ENCODE results near the gene IPPK.

IPPK gene

GRCh38 chr9:92617951-92618510 is 51.9 kb downstream of the IPPK start:
- Histone ChIP-seq H3K27ac (ENCODE audit: low read length) (no peak overlapping the region), H3K4me1 (ENCODE audit: insufficient read depth, low read length) (no peaks in the 10 kb centered on the region), H2AFZ (ENCODE audit: low read depth, low read length) (no peak overlapping the region), H4K20me1 (ENCODE audit: insufficient read depth, low read length) (no peaks in the 10 kb centered on the region), H3K9ac (ENCODE audit: low read depth, low read length) (no peak overlapping the region), H3K4me3 (ENCODE audit: low read depth in 1 of 2, low read length in 2 of 2) (no peak overlapping the region), H3K4me2 (ENCODE audit: insufficient read depth, low read length) (no peak overlapping the region), H3K9me3 (ENCODE audit: insufficient read depth, low read length, severe bottlenecking) (no peaks in the 10 kb centered on the region), H3K79me2 (ENCODE audit: insufficient read depth, low read length) (no peaks in the 10 kb centered on the region), H3K27me3 (ENCODE audit: insufficient read depth, low read length, poor library complexity) (no peaks in the 10 kb centered on the region), H3K36me3 (ENCODE audit: insufficient read depth, low read length) (peaks cover 78% of the 10 kb centered on the region)
- DNase-seq, result no peak
- TF ChIP-seq EZH2 (IDR thresholded peaks at IDR 0.05; ENCODE audit: borderline replicate concordance, low read depth, low read length, severe bottlenecking) (no peak), CTCF (IDR thresholded peaks at IDR 0.05; ENCODE audit: borderline replicate concordance, extremely low read depth, low read length, poor library complexity, severe bottlenecking) (no peak)
- ATAC-seq (ENCODE audit: insufficient read depth, low read depth), result no peak

GRCh38 chr9:92617195-92617813 is 52.6 kb downstream of the IPPK start:
- no peak overlapping the region for H3K27ac ChIP-seq (ENCODE audit: low read length)
- H3K79me2 ChIP-seq (ENCODE audit: insufficient read depth, low read length), result no peaks in the 10 kb centered on the region
- H2AFZ ChIP-seq (ENCODE audit: low read depth, low read length), result no peak overlapping the region
- no peaks in the 10 kb centered on the region for H3K27me3 ChIP-seq (ENCODE audit: insufficient read depth, low read length, poor library complexity)
- H3K9me3 ChIP-seq (ENCODE audit: insufficient read depth, low read length, severe bottlenecking), result no peaks in the 10 kb centered on the region
- no peaks in the 10 kb centered on the region for H4K20me1 ChIP-seq (ENCODE audit: insufficient read depth, low read length)
- DNase-seq (no peak), ATAC-seq (ENCODE audit: insufficient read depth, low read depth) (no peak)
- TF ChIP-seq CTCF (IDR thresholded peaks at IDR 0.05; ENCODE audit: borderline replicate concordance, extremely low read depth, low read length, poor library complexity, severe bottlenecking), result no peak
- no peak for TF ChIP-seq EZH2 (IDR thresholded peaks at IDR 0.05; ENCODE audit: borderline replicate concordance, low read depth, low read length, severe bottlenecking)
- no peaks in the 10 kb centered on the region for H3K4me1 ChIP-seq (ENCODE audit: insufficient read depth, low read length)
- no peak overlapping the region for H3K4me3 ChIP-seq (ENCODE audit: low read depth in 1 of 2, low read length in 2 of 2)
- no peak overlapping the region for H3K9ac ChIP-seq (ENCODE audit: low read depth, low read length)
- peaks cover 85% of the 10 kb centered on the region for H3K36me3 ChIP-seq (ENCODE audit: insufficient read depth, low read length)
- H3K4me2 ChIP-seq (ENCODE audit: insufficient read depth, low read length), result no peak overlapping the region

GRCh38 chr9:92616655-92617111 is 53.2 kb downstream of the IPPK start:
- DNase-seq (no peak), ATAC-seq (ENCODE audit: insufficient read depth, low read depth) (no peak)
- Histone ChIP-seq H3K79me2 (ENCODE audit: insufficient read depth, low read length) (no peaks in the 10 kb centered on the region), H3K4me2 (ENCODE audit: insufficient read depth, low read length) (no peak overlapping the region), H3K36me3 (ENCODE audit: insufficient read depth, low read length) (peaks cover 91% of the 10 kb centered on the region), H3K27me3 (ENCODE audit: insufficient read depth, low read length, poor library complexity) (no peaks in the 10 kb centered on the region), H3K4me3 (ENCODE audit: low read depth in 1 of 2, low read length in 2 of 2) (no peak overlapping the region), H3K9ac (ENCODE audit: low read depth, low read length) (no peak overlapping the region), H4K20me1 (ENCODE audit: insufficient read depth, low read length) (no peaks in the 10 kb centered on the region), H2AFZ (ENCODE audit: low read depth, low read length) (no peak overlapping the region), H3K4me1 (ENCODE audit: insufficient read depth, low read length) (no peaks in the 10 kb centered on the region), H3K27ac (ENCODE audit: low read length) (no peak overlapping the region), H3K9me3 (ENCODE audit: insufficient read depth, low read length, severe bottlenecking) (no peaks in the 10 kb centered on the region)
- TF ChIP-seq CTCF (IDR thresholded peaks at IDR 0.05; ENCODE audit: borderline replicate concordance, extremely low read depth, low read length, poor library complexity, severe bottlenecking) (no peak), EZH2 (IDR thresholded peaks at IDR 0.05; ENCODE audit: borderline replicate concordance, low read depth, low read length, severe bottlenecking) (no peak)
